GM11168 (cell line): ENCODE measurements around the gene RFC1.

ENCODE experiments used
- in situ Hi-C: fragments of 300-500 bp; cut with MboI; formaldehyde crosslinking; loops from one replicate; pipeline ENCODE4 v1.12.0; 2022; ENCODE audit warnings: low sequenced_read_pairs; ENCODE audit not compliant: unreplicated experiment

The RFC1 gene

DNA sequence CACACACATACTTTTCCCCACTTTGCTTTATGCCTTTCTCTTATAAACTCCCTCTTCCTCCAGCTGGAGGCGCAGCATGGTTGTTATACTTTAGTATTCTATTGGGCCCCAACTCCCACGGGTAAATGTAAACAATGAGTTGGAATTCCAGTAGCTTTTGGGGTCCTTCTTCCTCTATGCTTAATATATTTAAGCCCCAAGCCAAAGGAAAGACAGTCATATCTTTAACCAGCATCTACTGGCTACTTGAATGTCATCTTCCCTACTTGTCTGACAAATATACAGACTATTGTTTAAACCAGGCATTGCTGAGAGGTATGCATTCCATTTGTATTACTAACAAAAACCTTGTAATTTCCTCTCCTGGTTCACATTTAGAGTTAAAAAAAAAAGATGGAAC lies 110.9 kb downstream of the RFC1 start:
- in situ Hi-C loops: no loop called here

DNA sequence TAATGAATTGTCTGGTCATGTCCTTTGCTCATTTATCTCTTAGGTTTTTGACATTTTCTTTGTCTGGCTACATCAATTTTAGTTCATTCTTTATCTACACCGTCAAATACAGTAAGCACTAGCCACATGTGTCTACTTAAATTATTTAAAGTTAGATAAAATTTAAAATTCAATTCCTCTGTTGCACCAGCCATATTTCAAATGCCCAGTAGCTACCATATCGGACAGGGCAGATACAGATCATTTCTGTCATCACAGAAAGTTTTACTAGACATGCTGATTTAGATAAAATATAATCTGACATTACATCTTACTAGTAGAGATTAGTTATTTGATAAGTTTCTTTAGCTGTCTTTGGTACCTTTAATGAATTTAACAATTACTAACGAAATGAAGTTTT lies 122.7 kb downstream of the RFC1 start:
- in situ Hi-C loops: no loop called here
